HG02610 (cell line): ENCODE measurements around the gene CBFB.
A peak's percentile ranks its signal among the peaks of the same experiment; 100 is the strongest.
"Not testable (repeated sequence)": the region's sequence is repeated elsewhere in the genome, so short reads cannot be mapped to it uniquely, and the experiment has no call there.

ENCODE experiments used
- ATAC-seq: cut with Tn5 transposase; IDR thresholded peaks from one replicate; pipeline ENCODE4 v1.9.1; 2021; ENCODE audit warnings: mild to moderate bottlenecking, moderate library complexity; ENCODE audit not compliant: unreplicated experiment

The CBFB gene

DNA sequence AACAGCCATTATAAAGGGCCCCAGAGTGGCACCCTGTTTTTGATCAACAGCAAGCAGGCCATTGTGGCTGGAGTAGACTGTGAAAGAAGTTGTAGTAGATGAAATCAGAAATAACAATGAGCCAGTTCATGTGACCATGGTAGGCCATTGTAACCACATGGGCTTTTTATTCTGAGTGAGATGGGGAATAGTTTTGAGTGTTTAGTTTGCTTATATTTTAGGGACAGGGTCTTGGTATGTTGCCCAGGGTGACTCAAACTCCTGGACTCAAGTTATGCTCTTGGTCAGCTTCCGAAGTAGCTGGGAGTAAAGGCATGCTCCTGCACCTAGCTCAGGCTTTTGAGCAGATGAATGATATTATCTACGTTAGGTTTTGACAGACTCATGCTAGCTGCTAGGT, 12.0 kb downstream of the CBFB start:
- ATAC-seq, result no peak

DNA sequence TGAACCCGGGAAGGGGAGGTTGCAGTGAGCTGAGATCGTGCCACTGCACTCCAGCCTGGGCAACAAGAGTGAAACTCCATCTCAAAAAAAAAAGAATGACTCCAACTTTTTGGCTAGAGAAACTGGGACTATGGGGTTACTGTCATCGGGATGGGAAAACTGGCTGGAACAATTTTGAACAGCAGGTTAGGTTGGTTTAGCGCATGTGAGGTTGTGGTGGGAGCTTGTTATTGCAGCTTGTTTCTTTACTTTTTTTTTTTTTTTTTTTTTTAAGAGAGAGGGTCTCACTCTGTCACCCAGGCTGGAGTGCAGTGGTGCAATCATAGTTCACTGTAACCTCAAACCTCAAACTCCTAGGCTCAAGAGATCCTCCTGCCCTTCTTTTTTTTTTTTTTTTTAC, 12.6 kb downstream of the CBFB start:
- ATAC-seq, result not testable (repeated sequence)

DNA sequence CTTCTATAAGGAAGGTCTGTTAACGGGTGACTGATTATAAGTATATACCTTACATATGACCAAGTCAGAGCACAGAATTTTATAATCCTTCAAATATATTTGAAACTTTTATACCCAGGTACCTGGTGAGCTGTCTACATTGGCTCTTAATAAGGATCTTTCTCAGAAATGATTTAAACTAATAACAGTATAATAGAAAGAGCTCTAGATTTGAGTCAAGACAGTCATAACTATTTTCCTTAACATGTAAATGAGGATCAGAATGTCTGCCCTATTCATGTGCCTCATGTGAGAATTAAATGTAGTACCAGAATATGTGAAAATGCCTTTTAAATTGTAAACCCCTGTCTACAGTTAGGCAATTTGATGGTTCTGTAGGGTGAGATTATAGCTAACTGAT, 14.5 kb downstream of the CBFB start:
- ATAC-seq, result no peak

DNA sequence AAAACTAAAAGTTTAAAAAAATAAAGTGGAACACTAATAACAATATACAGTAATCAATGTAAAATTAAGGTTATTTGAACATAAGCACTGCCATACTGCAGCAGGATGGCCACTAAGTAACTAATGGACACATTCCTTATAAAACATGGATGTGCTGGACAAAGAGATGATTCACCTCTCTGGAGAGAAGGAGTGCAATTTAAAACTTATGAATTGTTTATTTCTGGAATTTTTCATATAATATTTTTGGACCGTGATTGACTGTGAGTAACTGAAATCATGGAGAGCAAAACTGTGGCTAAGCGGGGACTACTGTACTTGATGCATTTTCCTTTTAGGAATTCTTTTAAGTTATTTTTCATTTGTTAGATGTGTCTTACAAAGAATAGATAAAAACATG, 21.8 kb downstream of the CBFB start:
- no peak for ATAC-seq

DNA sequence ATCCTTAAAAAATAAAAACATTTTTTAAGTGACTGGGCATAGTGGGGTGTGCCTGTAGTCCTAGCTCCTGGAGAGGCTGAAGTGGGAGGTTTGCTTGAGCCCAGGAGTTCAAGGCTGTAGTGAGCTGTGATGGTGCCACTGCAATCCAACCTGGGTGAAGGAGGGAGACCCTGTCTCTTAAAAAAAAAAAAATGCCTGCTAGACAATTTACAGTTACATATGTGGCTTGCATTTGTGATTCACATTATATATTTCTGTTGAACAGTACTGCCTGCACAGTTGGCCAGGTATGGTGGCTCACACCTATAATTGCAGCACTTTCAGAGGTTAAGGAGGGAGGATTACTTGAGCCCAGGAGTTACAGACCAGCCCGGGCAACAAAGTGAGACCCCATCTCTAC, 23.4 kb downstream of the CBFB start:
- ATAC-seq, result no peak

DNA sequence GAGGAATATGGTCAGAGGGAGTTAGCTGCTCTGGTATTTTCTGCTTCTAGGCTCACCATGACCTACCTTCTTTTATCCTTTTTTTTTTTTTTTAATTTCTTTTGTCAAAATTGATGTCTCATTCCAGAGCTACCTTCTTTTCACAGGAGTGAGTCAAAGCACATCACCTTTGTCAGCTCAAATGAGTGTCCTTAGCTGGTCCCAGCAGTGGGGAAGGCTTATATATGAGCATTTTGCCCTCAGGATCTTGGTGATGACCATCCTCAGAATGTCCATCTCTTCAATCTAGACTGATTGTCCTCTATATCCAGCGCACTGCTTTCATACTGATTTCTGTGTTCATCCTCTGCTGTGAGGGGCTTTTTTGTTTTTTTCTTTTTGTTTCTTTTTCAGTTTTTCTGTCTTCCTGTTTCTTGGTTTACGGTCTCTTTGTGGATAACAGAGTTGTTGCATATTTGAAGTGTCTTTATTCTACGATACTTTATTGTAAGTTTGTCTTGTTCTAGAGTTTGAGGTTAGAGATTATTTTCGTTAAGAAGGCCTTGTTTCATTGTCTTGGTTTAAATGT, 24.9 kb downstream of the CBFB start:
- no peak for ATAC-seq

DNA sequence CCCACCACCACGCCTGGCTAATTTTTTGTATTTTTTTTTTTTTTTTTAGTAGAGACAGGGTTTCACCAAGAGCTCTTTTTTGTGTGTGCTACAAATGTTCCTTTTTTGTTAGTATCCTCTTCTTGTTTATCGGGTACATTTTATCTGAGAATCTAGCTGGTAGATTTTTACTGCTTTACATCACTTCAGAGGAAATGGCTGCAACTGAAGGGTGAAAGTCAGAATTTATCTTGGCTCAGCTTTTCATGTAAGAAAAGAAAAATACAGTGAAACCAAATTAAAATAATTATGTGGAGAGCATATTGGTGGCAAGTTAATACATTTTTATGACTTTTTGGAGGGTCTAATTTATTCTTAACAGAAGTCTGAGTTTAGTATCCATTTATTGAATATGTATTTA, 26.0 kb downstream of the CBFB start:
- no peak for ATAC-seq

DNA sequence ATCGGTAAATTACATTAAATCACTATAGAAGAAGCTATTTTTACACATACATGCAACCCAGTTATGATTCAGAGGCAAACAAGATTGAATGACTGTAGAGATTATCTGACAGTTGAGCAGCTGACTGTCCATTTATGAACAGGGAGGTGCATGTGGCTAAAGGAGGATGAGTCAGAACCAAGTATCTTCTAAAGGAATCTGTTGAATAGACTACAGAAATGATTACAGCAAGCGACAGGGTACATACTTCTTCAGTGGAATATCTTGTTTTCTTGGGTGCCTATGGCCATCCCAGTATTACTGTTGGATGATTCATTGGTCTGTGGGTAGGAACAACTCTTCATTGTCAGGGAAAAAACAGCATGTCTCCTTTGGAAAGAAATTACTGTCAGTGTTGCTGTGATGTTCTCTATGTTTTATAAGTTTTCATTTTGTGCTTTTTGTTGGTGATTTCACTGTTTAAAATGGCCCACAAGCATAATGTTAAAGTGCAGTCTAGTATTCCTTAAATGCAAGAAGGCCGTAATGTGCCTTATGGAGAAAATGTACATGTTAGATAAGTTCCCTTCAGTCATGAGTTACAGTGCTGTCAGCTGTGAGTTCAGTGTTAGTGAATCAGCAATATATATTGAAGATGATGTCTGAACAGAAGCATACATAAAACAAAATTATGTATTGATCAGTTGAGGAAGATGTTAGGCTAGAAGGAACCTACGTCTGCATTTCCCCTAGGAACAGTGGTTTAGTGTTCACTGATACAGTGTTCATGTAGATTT, 27.0 kb downstream of the CBFB start:
- ATAC-seq, result peak; percentile 87

DNA sequence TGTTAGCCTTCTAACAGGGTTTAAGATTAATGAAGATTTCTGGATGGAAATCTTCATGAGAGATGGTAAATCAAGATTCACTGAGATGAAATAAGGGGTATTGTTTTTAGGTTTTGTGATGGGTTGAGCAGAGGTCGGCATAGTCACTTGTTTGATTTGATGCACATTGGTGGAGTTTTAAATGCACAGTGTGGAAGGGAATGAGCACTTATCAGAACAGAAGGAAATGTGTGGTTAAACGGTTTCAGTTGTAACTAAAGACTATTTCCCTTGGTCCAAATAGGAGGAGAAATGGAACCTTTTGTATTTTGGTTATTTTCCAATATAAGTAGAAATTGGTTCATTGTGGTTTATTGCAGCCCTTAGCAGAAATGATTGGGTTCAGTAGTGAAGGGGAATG, 34.1 kb downstream of the CBFB start:
- no peak for ATAC-seq

DNA sequence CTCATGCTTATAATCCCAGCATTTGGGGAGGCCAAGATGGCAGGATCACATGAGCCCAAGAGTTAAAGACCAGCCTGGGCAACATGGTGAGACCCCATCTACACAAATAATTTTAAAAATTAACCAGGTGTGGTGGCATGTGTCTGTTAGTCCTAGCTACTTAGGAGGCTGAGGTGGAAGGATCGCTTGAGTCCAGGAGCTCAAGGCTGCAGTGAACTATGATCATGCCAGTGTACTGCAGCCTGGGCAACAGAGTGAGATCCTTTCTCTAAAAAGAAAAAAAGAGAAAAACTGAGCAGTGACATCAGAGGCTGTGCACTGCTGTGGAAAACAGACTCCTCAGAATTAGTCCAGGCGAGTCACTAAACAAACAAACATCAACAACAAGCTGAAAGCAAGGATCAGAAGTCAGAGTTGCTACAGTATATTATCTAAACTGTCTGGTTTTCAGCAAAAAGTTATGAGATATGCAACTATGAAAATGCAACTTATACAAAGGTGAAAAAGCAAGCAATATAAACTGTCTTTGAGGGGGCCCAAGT, 39.3 kb downstream of the CBFB start:
- no peak for ATAC-seq

DNA sequence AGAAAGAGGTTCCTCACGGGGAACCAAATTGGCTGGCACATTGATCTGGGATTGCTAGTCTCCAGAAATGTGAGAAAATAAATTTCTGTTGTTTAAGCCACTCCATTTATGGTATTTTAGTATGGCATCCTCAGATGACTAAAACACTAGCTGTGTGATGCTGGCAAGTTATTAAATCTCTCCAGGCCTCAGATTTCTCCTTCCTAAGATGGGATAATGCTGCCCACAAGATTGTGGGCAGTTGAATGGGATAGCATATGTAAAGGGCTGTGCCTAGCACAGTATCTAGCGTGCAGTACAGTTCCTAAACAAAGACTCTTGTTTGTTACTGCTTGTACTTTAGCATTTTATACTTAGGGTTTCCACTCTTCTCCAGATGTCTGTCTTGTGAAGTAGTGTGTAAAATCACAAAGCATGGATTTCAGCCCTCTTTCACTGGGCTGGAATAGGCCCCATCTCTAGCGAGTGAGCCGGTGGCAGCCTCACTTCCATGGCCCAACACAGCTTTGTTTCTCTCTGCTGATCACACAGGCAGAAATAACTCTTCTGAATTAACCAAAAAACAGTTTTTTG, 42.6 kb downstream of the CBFB start:
- no peak for ATAC-seq

DNA sequence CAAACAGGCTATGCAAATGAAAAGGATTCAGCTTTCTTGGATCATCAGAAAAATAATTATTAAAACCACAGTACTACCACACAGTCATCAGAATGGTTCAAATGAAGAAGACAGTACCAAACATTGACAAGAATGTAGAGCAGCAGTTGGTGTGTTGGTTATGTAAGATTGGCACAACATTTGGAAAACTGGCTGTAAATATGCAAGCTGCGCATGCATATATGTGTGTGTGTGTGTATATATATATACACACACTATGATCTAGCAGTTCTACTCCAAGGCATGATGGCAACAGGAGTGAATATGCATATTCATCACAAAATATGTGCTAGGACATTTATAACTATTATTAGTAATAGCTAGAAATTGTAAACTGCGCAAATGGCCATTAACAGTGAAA, 46.4 kb downstream of the CBFB start:
- no peak for ATAC-seq

DNA sequence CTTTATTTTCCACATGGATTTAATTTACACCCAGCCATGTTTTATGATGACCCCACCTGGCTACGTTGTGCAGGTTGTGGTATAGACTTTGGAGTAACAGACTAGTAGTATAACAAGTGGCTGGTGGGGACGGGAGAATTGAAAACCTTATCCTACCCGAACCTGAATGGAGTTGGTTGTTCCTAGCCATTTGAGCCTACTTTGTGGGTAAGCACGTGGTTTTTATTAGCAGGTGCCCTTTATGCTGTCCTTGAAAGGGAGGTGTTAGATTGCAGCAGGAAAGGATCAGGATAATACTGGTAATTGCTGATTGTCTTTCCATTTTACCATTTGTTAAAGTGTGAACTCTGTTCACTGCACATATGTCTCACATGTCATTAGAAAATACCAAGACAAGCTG, 48.9 kb downstream of the CBFB start:
- no peak for ATAC-seq

DNA sequence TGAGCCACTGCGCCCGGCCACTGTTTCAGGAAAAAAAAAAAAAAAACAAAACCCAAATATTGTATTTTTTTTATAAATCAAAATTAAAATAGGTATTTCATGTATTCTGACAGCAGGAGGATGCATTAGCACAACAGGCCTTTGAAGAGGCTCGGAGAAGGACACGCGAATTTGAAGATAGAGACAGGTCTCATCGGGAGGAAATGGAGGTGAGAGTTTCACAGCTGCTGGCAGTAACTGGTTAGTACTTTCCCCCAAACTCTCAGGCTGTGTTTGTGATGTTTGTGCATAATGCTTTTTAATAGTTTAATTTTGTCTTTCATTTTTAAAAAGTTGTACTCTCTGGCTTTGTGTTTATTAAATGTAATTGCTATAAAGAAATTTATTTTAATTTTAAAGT, 53.2 kb downstream of the CBFB start:
- ATAC-seq, result no peak

DNA sequence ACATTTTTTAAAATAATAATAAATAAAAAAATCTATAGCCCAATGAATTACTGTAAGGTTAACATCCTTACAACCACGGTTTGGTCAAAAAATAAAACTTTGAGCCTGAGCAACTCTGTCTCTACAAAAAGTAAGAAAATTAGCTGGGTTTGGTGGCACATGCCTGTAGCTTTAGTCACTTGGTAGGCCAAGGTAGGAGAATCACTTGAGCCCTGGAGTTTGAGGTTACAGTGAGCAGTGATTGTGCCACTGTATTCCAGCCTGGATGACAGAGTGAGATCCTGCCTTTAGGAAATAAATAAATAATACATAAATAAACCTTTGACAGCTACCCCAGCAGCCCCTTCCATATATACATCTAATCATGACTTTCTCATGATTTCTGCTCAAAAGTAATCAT, 53.9 kb downstream of the CBFB start:
- no peak for ATAC-seq

DNA sequence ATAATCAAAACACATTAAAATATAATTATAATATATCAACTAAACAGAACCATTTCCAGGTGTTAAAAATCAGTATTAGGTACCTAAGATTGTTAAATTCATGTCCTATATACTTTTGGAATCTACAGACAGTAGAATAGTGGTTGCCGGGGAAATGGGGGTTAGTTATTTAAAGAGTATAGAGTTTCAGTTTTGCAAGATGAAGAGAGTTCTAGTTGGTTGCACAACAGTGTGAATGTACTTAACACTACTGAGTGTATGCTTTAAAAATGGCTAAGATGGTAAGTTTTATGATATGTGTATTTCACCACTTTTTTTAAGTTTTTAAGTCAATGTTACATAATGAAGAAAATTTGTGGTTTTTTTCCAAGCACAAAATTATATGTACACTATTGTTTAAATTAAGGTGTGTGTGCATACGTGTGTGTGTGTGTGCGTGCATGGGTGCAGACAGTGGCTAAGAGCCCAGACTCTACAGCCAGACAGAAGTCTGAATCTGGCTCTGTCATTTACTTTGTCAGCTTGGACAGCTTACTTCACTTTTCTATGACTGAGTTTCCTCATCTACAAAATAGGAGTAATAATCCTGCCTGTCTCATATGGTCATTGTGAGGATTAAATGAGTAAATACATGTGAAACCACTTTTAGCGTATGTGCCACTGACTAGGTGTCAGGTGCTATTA, 55.5 kb downstream of the CBFB start:
- peak; percentile 83 for ATAC-seq

DNA sequence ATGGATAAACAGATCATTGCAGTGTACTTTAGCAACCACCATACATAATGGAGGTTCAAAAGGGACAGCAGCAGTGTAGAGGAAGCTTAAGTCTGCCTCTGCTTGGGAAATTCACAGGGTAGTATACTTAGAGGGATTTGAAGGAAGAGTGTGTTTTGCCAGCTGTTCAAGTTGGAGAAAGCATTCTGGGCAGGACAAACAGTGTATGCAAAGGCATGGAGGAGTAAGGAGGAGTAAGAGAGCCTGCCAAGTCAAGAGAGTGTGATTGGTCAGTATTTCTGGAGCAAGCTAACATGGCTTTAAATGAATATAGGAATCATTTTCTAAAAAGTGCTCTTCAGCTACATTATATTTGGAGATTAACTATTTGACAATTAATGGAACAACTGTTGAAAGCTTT, 57.9 kb downstream of the CBFB start:
- ATAC-seq, result no peak

DNA sequence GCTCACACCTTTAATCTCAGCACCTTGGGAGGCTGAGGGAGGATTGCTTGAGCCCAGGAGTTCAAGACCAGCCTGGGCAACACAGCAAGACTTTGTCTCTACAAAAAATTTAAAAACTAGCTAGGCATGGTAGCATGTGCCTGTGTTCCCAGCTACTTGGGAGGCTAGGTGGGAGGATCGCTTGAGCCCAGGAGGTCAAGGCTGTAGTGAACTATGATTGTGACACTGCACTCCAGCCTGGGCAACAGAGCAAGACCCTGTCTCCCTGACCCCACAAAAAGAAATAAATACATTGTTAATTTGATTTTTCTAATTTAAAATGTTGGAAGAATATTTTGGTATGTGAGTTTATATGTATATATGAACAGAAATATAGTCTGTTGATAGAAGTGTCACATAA, 58.3 kb downstream of the CBFB start:
- no peak for ATAC-seq

DNA sequence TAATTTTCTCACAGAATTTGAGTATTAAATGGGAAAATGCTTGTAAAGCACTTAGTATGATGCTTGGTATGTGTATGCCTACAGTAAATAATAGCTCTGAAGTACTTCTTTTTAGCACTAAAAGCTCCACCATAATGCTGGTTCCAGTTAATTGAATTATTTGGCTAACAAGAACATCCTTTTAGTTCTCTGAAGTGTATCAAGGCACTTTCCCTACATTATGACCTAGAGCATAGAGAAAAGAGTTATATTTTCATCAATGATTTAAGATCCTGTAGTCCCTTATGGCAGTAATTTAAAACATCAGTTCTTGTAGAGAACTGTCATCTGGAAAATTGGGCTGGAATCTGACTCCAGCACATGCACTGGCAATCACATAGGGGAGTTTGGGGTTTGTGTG, 58.9 kb downstream of the CBFB start:
- no peak for ATAC-seq

DNA sequence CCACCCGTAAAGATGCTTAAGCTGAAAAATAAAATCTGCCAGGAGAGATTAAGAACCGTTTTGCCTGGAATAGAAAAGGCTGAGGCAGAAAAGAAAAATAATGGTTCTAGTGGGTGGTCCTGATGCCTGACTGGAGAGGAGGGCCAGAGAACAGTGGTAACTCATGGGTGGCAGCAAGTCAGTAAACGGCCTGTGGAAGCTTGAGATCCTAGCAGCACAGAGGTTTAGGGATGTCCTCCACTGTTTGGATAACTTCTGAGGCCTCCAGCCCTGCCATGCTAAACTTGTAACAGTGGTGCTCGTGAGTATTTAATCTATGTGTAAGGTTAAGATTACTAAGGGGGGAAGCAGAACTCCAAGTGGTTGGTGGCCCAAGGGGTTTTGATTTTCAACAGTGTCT, 59.6 kb downstream of the CBFB start:
- no peak for ATAC-seq

DNA sequence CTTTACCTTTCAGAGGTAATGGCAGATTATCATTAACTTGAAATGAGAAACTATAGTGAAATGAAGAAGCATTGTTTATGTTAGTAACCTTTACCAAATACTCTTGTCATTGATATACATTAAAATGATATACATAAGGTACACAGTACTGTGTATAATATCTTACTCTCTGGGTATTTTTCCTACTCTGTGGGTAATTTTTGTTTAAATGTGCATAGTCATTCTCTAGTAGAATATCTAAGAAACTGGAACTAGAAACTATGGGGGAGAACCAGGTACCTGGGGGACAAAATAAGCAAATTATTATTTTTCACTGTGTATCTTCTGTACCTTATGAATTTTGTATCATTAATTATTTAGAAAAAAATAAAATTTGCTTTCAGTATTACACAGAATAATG, 60.2 kb downstream of the CBFB start:
- ATAC-seq, result no peak
